ENCODE measurements around the gene SESTD1. TPM values are rescaled to one million over a fixed set of nuclear protein-coding genes. Genes with fewer than 3 reads are reported as not detected.

SESTD1 gene
- total and polyA plus RNA-seq, 2 of the 13 experiments (the other 11 are each of a cell fraction or from before 2014, with no cell fraction given) = 74.4 to 101 TPM

- 0 out of 2 replicates have a peak, but pooled peaks have one; percentile 16 for TF ChIP-seq THAP11 (CRISPR knock-in tag; IDR thresholded peaks at IDR 0.05)
- peak; percentile 48; the same call in 1 of the 2 replicates for TF ChIP-seq ATF3 (CRISPR knock-in tag; IDR thresholded peaks at IDR 0.05)
- TF ChIP-seq, protein P1, sequence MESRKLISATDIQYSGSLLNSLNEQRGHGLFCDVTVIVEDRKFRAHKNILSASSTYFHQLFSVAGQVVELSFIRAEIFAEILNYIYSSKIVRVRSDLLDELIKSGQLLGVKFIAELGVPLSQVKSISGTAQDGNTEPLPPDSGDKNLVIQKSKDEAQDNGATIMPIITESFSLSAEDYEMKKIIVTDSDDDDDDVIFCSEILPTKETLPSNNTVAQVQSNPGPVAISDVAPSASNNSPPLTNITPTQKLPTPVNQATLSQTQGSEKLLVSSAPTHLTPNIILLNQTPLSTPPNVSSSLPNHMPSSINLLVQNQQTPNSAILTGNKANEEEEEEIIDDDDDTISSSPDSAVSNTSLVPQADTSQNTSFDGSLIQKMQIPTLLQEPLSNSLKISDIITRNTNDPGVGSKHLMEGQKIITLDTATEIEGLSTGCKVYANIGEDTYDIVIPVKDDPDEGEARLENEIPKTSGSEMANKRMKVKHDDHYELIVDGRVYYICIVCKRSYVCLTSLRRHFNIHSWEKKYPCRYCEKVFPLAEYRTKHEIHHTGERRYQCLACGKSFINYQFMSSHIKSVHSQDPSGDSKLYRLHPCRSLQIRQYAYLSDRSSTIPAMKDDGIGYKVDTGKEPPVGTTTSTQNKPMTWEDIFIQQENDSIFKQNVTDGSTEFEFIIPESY (CRISPR knock-in tag; IDR thresholded peaks at IDR 0.05) = peak; percentile 87
- TF ChIP-seq, protein P2, sequence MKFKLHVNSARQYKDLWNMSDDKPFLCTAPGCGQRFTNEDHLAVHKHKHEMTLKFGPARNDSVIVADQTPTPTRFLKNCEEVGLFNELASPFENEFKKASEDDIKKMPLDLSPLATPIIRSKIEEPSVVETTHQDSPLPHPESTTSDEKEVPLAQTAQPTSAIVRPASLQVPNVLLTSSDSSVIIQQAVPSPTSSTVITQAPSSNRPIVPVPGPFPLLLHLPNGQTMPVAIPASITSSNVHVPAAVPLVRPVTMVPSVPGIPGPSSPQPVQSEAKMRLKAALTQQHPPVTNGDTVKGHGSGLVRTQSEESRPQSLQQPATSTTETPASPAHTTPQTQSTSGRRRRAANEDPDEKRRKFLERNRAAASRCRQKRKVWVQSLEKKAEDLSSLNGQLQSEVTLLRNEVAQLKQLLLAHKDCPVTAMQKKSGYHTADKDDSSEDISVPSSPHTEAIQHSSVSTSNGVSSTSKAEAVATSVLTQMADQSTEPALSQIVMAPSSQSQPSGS (CRISPR knock-in tag; IDR thresholded peaks at IDR 0.05) = 0 out of 2 replicates have a peak, but pooled peaks have one; percentile 43
- peak; percentile 85; the same call in 1 of the 2 replicates for TF ChIP-seq ZNF652 (CRISPR knock-in tag; IDR thresholded peaks at IDR 0.05; ENCODE audit: borderline replicate concordance, low read depth)
- TF ChIP-seq FOSL2 (CRISPR knock-in tag; IDR thresholded peaks at IDR 0.05) = 0 out of 2 replicates have a peak, but pooled peaks have one; percentile 31
- no peak for TF ChIP-seq THYN1 (CRISPR knock-in tag; IDR thresholded peaks at IDR 0.05; ENCODE audit: borderline replicate concordance, low read depth)
- TF ChIP-seq, protein P3, sequence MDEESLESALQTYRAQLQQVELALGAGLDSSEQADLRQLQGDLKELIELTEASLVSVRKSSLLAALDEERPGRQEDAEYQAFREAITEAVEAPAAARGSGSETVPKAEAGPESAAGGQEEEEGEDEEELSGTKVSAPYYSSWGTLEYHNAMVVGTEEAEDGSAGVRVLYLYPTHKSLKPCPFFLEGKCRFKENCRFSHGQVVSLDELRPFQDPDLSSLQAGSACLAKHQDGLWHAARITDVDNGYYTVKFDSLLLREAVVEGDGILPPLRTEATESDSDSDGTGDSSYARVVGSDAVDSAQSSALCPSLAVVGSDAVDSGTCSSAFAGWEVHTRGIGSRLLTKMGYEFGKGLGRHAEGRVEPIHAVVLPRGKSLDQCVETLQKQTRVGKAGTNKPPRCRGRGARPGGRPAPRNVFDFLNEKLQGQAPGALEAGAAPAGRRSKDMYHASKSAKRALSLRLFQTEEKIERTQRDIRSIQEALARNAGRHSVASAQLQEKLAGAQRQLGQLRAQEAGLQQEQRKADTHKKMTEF (CRISPR knock-in tag; IDR thresholded peaks at IDR 0.05) = 0 out of 2 replicates have a peak, but pooled peaks have one; percentile 4
- TF ChIP-seq, protein P4, sequence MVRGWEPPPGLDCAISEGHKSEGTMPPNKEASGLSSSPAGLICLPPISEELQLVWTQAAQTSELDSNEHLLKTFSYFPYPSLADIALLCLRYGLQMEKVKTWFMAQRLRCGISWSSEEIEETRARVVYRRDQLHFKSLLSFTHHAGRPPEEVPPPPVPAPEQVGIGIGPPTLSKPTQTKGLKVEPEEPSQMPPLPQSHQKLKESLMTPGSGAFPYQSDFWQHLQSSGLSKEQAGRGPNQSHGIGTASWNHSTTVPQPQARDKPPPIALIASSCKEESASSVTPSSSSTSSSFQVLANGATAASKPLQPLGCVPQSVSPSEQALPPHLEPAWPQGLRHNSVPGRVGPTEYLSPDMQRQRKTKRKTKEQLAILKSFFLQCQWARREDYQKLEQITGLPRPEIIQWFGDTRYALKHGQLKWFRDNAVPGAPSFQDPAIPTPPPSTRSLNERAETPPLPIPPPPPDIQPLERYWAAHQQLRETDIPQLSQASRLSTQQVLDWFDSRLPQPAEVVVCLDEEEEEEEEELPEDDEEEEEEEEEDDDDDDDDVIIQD (CRISPR knock-in tag; IDR thresholded peaks at IDR 0.05; ENCODE audit: low read depth) = peak; percentile 89; the same call in 1 of the 2 replicates
- peak; percentile 38; the same call in 1 of the 2 replicates for TF ChIP-seq CEBPG (CRISPR knock-in tag; IDR thresholded peaks at IDR 0.05)
- TF ChIP-seq GATAD2A (CRISPR knock-in tag; IDR thresholded peaks at IDR 0.05) = peak; percentile 32; the same call in 1 of the 2 replicates
- TF ChIP-seq ZNF335 (CRISPR knock-in tag; IDR thresholded peaks at IDR 0.05) = 0 out of 2 replicates have a peak, but pooled peaks have one; percentile 24
- no peak for TF ChIP-seq CREB1 (IDR thresholded peaks at IDR 0.05)
- no peak for TF ChIP-seq CREB1 (CRISPR knock-in tag; IDR thresholded peaks at IDR 0.05)
- peak; percentile 48; the same call in 1 of the 2 replicates for TF ChIP-seq POGZ (CRISPR knock-in tag; IDR thresholded peaks at IDR 0.05)
- no peak for TF ChIP-seq HES4 (CRISPR knock-in tag; IDR thresholded peaks at IDR 0.05; ENCODE audit: borderline replicate concordance)
- TF ChIP-seq KDM3A (CRISPR knock-in tag; IDR thresholded peaks at IDR 0.05; ENCODE audit: low read depth) = no peak
Observed at GRCh38 chr2:179235463-179236108, 29.0 kb downstream of the SESTD1 start (continued).

All from HepG2 (cell line).